Measurements from ENCODE around the gene RNF212.
"Not testable (repeated sequence)": the region's sequence is repeated elsewhere in the genome, so short reads cannot be mapped to it uniquely, and the experiment has no call there.

The RNF212 gene

DNA sequence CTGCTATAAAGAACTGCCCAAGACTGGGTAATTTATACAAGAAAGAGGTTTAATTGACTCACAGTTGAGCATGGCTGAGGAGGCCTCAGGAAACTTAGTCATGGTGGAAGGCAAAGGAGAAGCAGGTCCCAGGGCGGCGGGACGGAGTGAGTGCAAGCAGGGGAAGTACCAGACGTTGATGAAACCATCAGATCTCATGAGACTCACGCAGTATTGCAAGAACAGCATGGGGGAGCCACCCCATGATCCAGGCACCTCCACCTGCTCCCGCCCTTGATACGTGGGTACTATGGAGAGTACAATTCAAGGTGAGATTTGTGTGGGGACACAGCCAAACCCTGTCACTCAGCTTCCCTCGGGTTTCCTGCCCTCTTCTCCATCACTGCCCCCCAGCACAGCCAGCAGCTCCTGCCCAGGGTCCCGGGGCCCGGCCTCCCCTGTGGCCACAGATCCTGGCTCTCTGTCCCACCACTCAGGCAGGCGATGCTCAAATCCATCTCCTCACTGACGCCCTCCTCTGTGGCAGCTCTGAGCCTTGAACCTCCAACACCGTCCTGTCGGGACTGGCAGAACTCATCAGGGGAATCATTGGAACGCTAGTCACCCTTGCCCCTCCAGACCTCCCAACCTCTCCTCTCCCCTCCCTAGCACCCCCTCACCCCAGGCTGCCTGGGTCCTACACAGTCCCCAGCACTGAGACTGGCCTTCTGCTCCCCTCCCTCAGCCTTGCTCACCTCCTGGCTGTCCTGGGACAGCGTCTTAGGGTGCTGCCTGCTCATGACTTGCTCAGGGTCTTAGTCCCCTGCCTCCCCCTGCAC, 64.4 kb downstream of the RNF212 start:
- DNase-seq (ENCODE audit: low spot score), result no peak

- no peak for DNase-seq (ENCODE audit: low spot score)
These were observed 65.2 kb downstream of the RNF212 start for GRCh38 chr4:1047976-1048772.

DNA sequence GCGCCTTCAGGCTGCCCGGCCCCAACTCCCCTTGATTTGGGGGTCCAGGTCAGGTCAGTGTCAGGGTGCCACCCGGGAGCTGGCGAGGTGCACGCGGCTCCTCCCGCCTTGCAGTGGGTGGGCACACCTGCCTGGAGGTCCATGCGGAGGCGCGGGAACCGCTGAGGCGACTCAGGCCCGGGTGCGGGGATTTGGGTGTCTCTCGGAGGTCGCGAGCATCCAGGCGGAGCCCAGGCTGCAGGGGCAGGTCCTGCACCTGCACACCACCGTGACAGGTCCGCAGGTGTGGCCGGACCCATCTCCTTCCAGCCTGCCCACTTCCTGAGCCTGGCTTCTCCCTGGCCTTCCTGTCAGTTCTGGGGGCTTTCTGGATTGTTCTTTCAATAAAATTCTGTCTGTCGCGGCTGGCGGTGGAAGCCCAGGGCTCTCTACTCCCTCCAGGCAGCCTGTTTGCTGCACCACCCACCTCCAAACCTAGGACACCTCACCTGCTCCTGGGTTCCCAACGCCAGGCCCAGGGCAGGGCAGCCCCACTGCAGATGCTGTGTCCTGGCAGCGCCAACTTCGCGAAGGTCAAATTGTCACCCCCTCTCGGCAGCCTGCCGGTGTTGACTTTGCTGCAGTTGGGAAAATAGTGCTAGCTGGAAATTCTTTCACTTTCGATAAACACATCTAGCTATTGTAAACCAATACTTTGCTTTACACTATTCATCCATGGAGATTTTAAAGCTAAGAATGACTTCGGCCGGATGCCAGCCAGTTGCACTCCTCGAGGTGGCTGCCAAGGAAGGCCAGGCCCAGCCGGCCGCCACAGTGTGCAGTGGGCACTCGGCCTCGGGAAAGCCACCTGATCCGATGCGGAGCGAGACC, 66.0 kb downstream of the RNF212 start:
- no peak for DNase-seq (ENCODE audit: low spot score)

GRCh38 chr4:1046581-1047011, 66.8 kb downstream of the RNF212 start:
- not testable (repeated sequence) for DNase-seq (ENCODE audit: low spot score)

GRCh38 chr4:1045595-1046201, 67.7 kb downstream of the RNF212 start:
- no peak for DNase-seq (ENCODE audit: low spot score)

DNA sequence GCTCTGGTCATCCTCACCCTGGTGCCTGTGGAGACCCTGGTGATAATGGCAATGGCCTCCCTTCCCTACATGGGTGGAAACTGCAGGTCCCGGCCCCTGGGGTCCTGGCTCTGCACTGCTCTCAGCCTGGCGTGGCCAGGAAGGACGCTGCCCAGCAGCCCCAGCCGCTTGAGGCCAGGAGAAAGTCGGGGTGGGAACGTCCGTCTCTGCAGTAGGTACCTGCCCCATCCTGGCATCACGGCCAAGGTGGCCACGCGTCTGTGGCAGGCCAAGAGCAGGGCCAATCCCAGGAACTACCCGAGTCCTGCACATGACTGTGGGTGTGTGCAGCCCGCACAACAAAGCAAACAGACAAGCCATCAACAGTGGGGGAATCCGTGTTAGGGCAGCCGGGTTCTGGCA, 68.2 kb downstream of the RNF212 start:
- no peak for DNase-seq (ENCODE audit: low spot score)

DNA sequence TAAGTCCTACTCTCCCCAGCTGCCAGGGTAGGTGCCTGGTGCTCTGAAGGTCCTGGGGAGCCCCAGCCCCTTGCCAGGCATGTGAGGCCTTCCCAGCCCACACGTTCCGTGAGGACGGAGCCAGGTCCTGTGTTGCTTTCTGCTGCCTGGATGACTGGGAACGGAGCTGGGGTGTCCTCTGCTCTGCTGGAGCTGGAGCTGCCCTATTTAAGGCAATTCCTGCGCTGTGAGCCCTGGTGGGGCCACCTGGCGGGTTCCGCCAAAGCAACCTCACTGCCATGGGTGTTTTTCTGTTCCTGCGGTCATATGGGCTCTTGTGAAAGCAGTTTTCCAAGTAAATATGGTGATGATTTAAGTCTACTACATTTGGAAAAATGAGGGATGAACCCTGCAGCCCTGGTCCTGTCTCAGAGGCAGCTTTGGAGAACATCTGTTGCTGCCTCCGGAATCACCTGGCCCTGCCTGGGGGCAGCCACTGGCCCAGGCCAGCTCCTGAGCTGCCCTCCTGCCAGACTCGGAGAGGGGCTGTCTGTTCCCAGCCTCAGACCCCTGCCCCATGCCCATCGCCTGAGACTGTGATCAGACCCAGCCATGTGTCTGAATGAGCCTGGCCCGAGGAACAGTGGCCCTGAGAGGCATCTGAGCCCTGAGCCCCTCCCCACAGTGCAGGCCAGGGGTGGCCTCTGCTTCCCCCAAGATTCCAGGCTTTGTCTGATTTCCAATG, 68.7 kb downstream of the RNF212 start:
- DNase-seq (ENCODE audit: low spot score), result no peak

DNA sequence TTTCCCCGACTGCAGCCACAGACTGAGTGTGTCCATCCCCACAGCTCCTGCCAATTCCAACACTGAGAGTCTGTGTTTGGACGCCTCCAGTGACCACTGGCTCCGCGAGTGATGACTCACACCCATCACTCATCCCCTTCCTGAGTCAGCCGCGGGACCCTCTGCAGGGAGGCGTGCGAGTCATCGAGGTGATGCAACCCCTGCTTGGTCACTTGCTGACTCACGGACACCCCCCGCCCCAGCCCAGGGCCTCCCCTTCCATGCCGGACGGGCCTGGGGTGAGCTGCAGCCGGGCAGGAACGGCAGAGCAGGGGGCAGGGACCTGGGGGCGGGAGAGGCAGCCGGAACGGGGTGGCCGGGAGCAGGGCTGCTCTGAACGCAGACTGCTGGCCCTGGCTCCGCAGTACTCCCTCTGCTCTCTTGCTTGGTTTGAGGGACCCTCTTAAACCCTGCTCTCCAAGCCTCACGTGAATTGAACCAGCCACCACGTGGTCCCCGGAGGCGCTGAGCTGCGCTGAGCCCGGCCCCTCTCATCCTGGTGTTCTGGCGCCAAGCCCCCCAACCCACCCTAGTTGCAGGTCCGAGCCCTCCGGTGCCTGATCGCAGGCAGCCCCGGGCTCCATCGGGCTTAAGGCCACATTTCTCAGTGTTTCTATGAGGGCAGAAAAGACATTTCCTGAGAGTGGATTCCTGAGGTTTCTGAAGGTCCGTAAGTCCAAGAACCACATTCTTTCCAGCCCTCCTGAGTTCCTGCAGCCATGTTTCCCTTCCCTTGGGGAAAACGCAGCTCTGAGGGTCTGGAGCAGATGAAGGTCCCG, 69.5 kb downstream of the RNF212 start:
- no peak for DNase-seq (ENCODE audit: low spot score)

- DNase-seq (ENCODE audit: low spot score), result no peak
These were observed 70.2 kb downstream of the RNF212 start for GRCh38 chr4:1043162-1043561.

- no peak for DNase-seq (ENCODE audit: low spot score)
These were observed 70.9 kb downstream of the RNF212 start for GRCh38 chr4:1042352-1043055.

- DNase-seq (ENCODE audit: low spot score), result no peak
These were observed 71.4 kb downstream of the RNF212 start for GRCh38 chr4:1041936-1042330.

GRCh38 chr4:1041147-1041935, 72.0 kb downstream of the RNF212 start:
- DNase-seq (ENCODE audit: low spot score), result no peak

- no peak for DNase-seq (ENCODE audit: low spot score)
These were observed 72.8 kb downstream of the RNF212 start for GRCh38 chr4:1040344-1041146.

DNA sequence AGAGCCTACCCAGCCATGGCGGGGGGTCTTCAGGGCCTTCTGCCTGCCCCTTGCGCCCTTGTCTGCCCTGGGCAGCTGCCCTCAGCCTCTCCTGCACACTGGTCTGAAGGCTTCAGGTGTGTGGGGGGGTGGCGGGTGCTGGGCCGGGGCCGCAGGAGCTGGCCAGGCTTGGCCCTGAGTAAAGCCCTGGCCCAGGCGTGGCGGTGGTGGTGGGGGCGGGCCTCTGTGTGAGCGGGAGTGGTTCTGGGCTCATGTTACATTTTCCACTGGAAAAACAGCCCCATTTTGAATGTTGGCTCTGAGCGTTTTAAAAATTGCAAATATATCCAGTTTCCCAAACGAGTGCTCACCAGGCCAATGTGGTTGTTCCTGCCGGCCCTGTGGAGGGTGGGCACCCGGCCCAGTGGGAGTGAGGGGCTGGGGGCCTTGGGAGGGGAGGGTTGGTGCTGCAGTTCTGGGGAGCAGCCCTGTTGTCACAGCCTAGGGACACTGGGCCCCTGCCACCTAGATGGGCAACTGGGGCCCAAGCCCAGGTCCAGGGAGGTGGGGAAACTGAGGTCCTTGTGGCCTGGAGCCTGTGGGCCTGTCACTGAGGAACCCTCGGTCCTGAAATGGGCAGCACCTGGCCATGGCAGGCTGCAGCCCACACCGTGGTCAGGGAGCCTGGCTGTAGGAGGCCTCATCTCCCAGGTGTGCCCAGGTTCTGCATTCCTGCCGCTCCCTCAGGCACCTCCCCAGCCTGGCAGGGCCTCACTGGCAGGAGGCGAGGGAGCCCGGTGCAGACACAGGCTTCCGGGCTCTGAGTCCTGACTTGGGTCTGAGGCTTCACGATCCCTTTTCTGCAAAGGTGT, 73.6 kb downstream of the RNF212 start:
- no peak for DNase-seq (ENCODE audit: low spot score)

DNA sequence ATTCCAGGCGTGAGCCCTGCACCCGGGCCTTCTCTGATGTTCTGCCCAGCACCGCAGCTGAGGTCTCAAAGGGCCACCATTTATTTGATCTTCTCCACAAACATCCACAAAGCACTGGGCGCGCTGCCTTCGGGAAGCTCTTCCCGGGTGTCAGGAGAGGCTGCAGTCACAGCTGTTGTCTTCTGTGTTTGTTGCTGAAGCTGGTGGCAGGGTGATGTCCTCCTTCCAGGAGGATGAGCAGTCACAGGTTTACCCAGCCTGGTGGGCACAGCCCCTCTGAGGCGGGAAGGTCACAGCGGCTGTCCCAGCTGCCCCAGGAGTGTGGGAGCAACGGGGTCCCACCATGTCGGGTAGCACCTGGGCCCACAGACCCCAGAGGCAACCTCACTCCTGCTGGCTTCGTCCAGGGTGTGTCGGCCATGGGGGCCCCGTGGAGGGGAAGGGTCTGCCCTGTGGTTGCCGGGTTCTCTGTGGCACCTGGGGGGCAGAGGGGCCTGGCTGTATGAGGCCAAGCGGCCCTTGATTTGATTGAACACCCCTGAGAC, 74.3 kb downstream of the RNF212 start:
- no peak for DNase-seq (ENCODE audit: low spot score)

DNA sequence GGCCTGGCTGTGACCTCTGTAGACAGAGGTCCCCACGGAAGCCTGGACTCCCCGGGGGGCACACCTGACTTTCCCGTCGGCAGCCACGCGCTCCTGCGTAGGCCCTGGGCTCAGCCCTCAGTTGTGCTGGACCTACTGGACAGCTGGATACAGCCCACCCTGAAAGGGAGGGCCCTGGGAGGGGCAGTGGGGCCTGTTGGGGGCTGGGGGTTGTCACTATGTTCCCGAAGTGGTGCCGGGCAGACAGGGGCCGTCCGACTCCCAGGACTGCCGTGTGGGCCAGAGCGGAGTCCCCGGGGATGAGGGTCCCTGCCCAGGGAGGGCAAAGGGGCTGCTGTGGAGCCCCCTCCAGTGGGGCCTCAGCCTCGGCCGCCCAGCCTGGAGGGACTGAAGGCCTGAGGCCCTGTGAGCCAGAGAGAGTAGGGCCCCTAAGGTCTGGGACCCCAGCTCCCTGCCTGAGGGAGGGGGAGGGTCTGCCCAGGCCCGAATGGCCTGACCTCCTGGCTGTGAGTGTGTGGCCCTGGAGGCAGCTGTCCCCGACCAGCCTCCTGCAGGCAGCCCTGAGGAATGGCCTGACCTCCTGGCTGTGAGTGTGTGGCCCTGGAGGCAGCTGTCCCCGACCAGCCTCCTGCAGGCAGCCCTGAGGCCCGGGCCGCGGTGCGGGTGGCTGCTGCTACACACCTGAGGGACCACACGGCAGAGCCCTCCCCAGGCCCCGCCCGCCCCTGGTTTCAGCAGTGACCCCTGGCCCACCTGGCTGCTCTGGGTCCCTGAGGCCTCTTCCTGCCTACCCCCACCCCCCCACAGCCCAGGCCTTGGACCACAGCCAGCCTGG, 76.2 kb downstream of the RNF212 start:
- DNase-seq (ENCODE audit: low spot score), result no peak

All from germinal center (tissue), 1 donor.